Ishikawa (cell line): Measurements from ENCODE around the gene ATF6.

Experiments used
- CEBPB ChIP-seq: IDR thresholded peaks from 2 replicates; pipeline ENCODE4 v1.6.1; 2012
- CREB1 ChIP-seq: IDR thresholded peaks from 2 replicates; pipeline ENCODE4 v1.6.1; 2012; ENCODE audit warnings: low read depth
- EGR1 ChIP-seq: IDR thresholded peaks from 2 replicates; pipeline ENCODE4 v1.6.1; 2012
- EP300 ChIP-seq: IDR thresholded peaks from 2 replicates; pipeline ENCODE4 v1.6.1; 2012; ENCODE audit warnings: borderline replicate concordance
- FOXM1 ChIP-seq: IDR thresholded peaks from 2 replicates; pipeline ENCODE4 v1.6.1; 2012; ENCODE audit warnings: low read depth, borderline replicate concordance
- NFIC ChIP-seq: IDR thresholded peaks from 2 replicates; pipeline ENCODE4 v1.6.1; 2012
- RAD21 ChIP-seq: IDR thresholded peaks from 2 replicates; pipeline ENCODE4 v1.6.1; 2012; ENCODE audit warnings: low read depth
- TAF1 ChIP-seq: IDR thresholded peaks from 2 replicates; pipeline ENCODE4 v1.6.1; 2012; ENCODE audit warnings: low read depth, mild to moderate bottlenecking
- TCF12 ChIP-seq: IDR thresholded peaks from 2 replicates; pipeline ENCODE4 v1.6.1; 2012; ENCODE audit warnings: low read depth
- TEAD4 ChIP-seq: IDR thresholded peaks from 2 replicates; pipeline ENCODE4 v1.6.1; 2012
- YY1 ChIP-seq: IDR thresholded peaks from 2 replicates; pipeline ENCODE4 v1.6.1; 2012; ENCODE audit warnings: low read depth
- ZBTB7A ChIP-seq: IDR thresholded peaks from 2 replicates; pipeline ENCODE4 v1.6.1; 2012; ENCODE audit warnings: low read depth
- TF ChIP-seq, protein P1 (sequence below): IDR thresholded peaks from 2 replicates; pipeline ENCODE4 v1.6.1; 2012
- TF ChIP-seq, protein P2 (sequence below): IDR thresholded peaks from 2 replicates; pipeline ENCODE4 v1.6.1; 2012; ENCODE audit warnings: low read depth, mild to moderate bottlenecking
- TF ChIP-seq, protein P3 (sequence below): IDR thresholded peaks from 2 replicates; pipeline ENCODE4 v1.6.1; 2012

The ATF6 gene

GRCh38 chr1:161792740-161793139, 26.6 kb downstream of the ATF6 start:
- TF ChIP-seq ZBTB7A = no peak
- TF ChIP-seq TEAD4 = no peak
- peak; percentile 69 for TF ChIP-seq RAD21

DNA sequence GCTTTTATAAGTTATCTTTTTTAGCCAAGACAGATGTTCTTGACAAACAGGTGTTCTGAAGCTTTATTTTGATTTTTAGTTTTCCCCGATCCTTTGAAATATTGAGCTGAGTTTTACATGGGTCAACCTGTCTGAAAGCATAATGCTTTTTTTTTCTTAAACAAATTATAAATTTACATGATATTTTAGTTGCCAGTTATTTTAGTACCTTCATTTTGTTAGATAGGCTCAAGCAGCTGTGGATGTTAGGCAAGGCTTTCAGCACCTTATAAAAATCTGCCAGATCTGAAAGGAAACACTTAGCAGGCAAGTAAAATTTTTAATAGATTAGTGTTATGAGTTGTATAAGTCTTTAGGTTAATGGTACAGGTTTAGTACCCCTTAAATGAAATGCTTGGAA, 33.7 kb downstream of the ATF6 start:
- TF ChIP-seq TCF12 (no peak), EGR1 (no peak), FOXM1 (no peak), CREB1 (no peak), NFIC (no peak), EP300 (no peak), YY1 (no peak), TAF1 (no peak), RAD21 (no peak), ZBTB7A (no peak)
- TF ChIP-seq, protein P1, sequence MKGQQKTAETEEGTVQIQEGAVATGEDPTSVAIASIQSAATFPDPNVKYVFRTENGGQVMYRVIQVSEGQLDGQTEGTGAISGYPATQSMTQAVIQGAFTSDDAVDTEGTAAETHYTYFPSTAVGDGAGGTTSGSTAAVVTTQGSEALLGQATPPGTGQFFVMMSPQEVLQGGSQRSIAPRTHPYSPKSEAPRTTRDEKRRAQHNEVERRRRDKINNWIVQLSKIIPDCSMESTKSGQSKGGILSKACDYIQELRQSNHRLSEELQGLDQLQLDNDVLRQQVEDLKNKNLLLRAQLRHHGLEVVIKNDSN = no peak
- TF ChIP-seq, protein P2, sequence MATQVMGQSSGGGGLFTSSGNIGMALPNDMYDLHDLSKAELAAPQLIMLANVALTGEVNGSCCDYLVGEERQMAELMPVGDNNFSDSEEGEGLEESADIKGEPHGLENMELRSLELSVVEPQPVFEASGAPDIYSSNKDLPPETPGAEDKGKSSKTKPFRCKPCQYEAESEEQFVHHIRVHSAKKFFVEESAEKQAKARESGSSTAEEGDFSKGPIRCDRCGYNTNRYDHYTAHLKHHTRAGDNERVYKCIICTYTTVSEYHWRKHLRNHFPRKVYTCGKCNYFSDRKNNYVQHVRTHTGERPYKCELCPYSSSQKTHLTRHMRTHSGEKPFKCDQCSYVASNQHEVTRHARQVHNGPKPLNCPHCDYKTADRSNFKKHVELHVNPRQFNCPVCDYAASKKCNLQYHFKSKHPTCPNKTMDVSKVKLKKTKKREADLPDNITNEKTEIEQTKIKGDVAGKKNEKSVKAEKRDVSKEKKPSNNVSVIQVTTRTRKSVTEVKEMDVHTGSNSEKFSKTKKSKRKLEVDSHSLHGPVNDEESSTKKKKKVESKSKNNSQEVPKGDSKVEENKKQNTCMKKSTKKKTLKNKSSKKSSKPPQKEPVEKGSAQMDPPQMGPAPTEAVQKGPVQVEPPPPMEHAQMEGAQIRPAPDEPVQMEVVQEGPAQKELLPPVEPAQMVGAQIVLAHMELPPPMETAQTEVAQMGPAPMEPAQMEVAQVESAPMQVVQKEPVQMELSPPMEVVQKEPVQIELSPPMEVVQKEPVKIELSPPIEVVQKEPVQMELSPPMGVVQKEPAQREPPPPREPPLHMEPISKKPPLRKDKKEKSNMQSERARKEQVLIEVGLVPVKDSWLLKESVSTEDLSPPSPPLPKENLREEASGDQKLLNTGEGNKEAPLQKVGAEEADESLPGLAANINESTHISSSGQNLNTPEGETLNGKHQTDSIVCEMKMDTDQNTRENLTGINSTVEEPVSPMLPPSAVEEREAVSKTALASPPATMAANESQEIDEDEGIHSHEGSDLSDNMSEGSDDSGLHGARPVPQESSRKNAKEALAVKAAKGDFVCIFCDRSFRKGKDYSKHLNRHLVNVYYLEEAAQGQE = no peak
- TF ChIP-seq, protein P3, sequence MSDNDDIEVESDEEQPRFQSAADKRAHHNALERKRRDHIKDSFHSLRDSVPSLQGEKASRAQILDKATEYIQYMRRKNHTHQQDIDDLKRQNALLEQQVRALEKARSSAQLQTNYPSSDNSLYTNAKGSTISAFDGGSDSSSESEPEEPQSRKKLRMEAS = no peak

GRCh38 chr1:161801955-161802354, 35.8 kb downstream of the ATF6 start:
- no peak for TF ChIP-seq EP300
- TF ChIP-seq TAF1 = no peak
- TF ChIP-seq ZBTB7A = no peak
- no peak for TF ChIP-seq CREB1
- TF ChIP-seq, protein P1 = no peak
- TF ChIP-seq, protein P3 = no peak
- TF ChIP-seq CEBPB = no peak
- TF ChIP-seq RAD21 = no peak
- TF ChIP-seq YY1 = no peak
- no peak for TF ChIP-seq TEAD4
- no peak for TF ChIP-seq TCF12
- TF ChIP-seq, protein P2 = no peak
- no peak for TF ChIP-seq FOXM1

- TF ChIP-seq, protein P3 = no peak
- no peak for TF ChIP-seq CEBPB
- TF ChIP-seq ZBTB7A = no peak
- TF ChIP-seq CREB1 = no peak
- TF ChIP-seq EP300 = no peak
- TF ChIP-seq TAF1 = no peak
- TF ChIP-seq RAD21 = no peak
Measured at GRCh38 chr1:161803181-161803580, 37.1 kb downstream of the ATF6 start.

DNA sequence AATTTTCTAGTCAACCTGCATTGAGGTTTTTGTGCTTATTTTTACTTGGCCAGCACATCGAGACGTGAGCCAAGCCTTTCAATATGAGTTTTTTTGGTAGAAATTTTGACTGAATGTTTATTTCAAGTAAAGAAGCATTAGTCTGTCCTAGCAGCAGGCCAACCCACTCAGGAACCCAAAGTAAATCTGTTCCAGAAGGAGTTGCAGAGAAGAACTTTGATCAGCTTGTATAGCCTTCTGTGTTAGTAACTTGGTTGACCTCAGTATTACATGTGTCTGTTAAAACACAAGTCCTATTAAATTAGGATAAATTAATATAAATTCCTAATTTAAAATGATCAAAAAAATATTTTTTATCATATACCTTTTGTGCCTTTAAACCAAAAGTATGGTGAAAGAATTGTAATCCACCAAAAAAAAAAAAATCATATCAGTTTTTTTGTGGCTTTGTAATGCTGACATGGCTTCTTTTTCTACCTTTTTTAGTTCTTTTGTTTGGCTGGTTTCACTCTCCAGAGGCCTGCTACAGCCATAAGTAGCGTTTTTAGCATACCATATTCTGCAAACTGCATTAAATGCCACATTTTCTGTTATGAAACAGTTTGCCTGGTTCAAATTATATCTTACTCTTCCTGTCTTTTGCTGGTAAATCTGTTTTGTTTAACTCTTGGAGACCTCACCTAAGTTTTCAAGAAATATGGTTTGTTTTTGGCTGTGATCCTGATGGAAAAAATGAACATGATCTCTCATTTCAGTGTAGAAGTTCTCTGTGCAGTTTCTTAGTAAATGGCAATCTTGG, 39.5 kb downstream of the ATF6 start:
- TF ChIP-seq FOXM1 = no peak
- no peak for TF ChIP-seq RAD21
- no peak for TF ChIP-seq NFIC
- TF ChIP-seq CEBPB = no peak
- TF ChIP-seq YY1 = no peak
- TF ChIP-seq, protein P1 = no peak
- TF ChIP-seq TCF12 = no peak
- TF ChIP-seq CREB1 = no peak
